DND-41 (cell line): ENCODE measurements around the gene KRT84.
A peak's percentile ranks its signal among the peaks of the same experiment; 100 is the strongest.

Source experiments
- ATAC-seq: fragments of 200-7000 bp; cut with Tn5 transposase; 3 replicates; pipeline ENCODE4 v1.9.1; 2021; ENCODE audit warnings: low read depth; ENCODE audit not compliant: insufficient read depth
- DNase-seq: peaks from one replicate; pipeline ENCODE4 v3.0.0-alpha.2; 2020
- H2AFZ ChIP-seq: 2 replicates; pipeline ENCODE4 v1.6.0; 2012; ENCODE audit warnings: low read depth, low read length
- H3K27ac ChIP-seq: 2 replicates; pipeline ENCODE4 v1.5.1; 2012; ENCODE audit warnings: low read length, inconsistent platforms
- H3K27me3 ChIP-seq: fragments of 200-600 bp; sonication (generic); 2 replicates; pipeline ENCODE4 v1.6.0; 2012; ENCODE audit warnings: low read length, mild to moderate bottlenecking, inconsistent platforms; ENCODE audit not compliant: insufficient read depth, poor library complexity
- H3K36me3 ChIP-seq: 2 replicates; pipeline ENCODE4 v1.5.1; 2012; ENCODE audit warnings: low read length, inconsistent platforms; ENCODE audit not compliant: insufficient read depth
- H3K4me1 ChIP-seq: 2 replicates; pipeline ENCODE4 v1.5.1; 2012; ENCODE audit warnings: mild to moderate bottlenecking, low read length; ENCODE audit not compliant: insufficient read depth
- H3K4me2 ChIP-seq: 2 replicates; pipeline ENCODE4 v1.6.0; 2012; ENCODE audit warnings: mild to moderate bottlenecking, moderate library complexity, low read length, inconsistent platforms; ENCODE audit not compliant: insufficient read depth
- H3K4me3 ChIP-seq, 2 experiments: fragments of 200-600 bp in 1 of 2; shearing (Covaris generic) in 1 of 2; 2 replicates each; pipeline ENCODE4 v1.5.1; 2012 to 2016; ENCODE audit warnings: inconsistent platforms in 2 of 2, low read length in 2 of 2, mild to moderate bottlenecking in 2 of 2, low read depth in 1 of 2, moderate library complexity in 1 of 2
- H3K79me2 ChIP-seq: 2 replicates; pipeline ENCODE4 v1.6.0; 2012; ENCODE audit warnings: low read length, inconsistent platforms; ENCODE audit not compliant: insufficient read depth
- H3K9ac ChIP-seq: 2 replicates; pipeline ENCODE4 v1.6.0; 2012; ENCODE audit warnings: low read depth, mild to moderate bottlenecking, inconsistent platforms, low read length, moderate library complexity
- H3K9me3 ChIP-seq: 2 replicates; pipeline ENCODE4 v1.5.1; 2012; ENCODE audit warnings: low read length, moderate library complexity, mild to moderate bottlenecking, inconsistent platforms; ENCODE audit not compliant: insufficient read depth, severe bottlenecking
- H4K20me1 ChIP-seq: 2 replicates; pipeline ENCODE4 v1.6.0; 2012; ENCODE audit warnings: low read length; ENCODE audit not compliant: insufficient read depth
- EZH2 ChIP-seq: IDR thresholded peaks from 3 replicates; pipeline ENCODE4 v1.6.1; 2012; ENCODE audit warnings: borderline replicate concordance, low read depth, mild to moderate bottlenecking, moderate library complexity, low read length, inconsistent platforms; ENCODE audit not compliant: severe bottlenecking
- TF ChIP-seq, protein P1 (sequence below): IDR thresholded peaks from 2 replicates; pipeline ENCODE4 v1.5.1; 2012; ENCODE audit warnings: borderline replicate concordance, low read length, moderate library complexity, mild to moderate bottlenecking; ENCODE audit not compliant: poor library complexity, severe bottlenecking; ENCODE audit errors: extremely low read depth

Gene KRT84

DNA sequence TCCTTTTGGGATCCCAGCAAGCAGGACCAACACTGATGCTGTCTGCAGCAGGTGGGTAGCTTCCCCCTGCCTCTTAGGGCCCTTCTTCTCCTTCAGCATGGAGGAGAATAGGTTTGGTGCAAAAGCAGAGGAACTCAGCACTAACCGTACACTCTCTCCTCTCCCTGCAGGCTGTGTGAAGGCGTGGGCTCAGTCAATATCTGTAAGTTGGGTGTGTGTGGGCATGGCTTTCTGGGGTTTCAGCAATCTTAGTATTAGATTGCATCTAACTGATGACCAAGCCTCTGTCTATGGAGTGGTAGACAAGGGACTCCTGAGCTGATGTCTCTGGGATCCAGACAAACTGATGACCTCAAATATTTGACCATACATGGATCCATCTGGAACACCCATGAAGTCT is 32.5 kb downstream of the KRT84 start:
- DNase-seq (no peak), ATAC-seq (no peak)
- H3K4me1 ChIP-seq, result peaks cover 7% of the 10 kb centered on the region; the same call in 1 of the 2 replicates
- no peaks in the 10 kb centered on the region for H3K79me2 ChIP-seq
- H2AFZ ChIP-seq, result no peak overlapping the region
- peaks cover 3% of the 10 kb centered on the region; the same call in 1 of the 2 replicates for H4K20me1 ChIP-seq
- H3K4me2 ChIP-seq, result no peak overlapping the region
- H3K27ac ChIP-seq, result no peak overlapping the region
- H3K27me3 ChIP-seq, result peaks cover 15% of the 10 kb centered on the region
- H3K4me3 ChIP-seq, result no peak overlapping the region
- no peaks in the 10 kb centered on the region for H3K9me3 ChIP-seq
- H3K9ac ChIP-seq, result no peak overlapping the region
- no peaks in the 10 kb centered on the region for H3K36me3 ChIP-seq
- TF ChIP-seq, protein P1, sequence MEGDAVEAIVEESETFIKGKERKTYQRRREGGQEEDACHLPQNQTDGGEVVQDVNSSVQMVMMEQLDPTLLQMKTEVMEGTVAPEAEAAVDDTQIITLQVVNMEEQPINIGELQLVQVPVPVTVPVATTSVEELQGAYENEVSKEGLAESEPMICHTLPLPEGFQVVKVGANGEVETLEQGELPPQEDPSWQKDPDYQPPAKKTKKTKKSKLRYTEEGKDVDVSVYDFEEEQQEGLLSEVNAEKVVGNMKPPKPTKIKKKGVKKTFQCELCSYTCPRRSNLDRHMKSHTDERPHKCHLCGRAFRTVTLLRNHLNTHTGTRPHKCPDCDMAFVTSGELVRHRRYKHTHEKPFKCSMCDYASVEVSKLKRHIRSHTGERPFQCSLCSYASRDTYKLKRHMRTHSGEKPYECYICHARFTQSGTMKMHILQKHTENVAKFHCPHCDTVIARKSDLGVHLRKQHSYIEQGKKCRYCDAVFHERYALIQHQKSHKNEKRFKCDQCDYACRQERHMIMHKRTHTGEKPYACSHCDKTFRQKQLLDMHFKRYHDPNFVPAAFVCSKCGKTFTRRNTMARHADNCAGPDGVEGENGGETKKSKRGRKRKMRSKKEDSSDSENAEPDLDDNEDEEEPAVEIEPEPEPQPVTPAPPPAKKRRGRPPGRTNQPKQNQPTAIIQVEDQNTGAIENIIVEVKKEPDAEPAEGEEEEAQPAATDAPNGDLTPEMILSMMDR, result no peak
- TF ChIP-seq EZH2, result no peak

DNA sequence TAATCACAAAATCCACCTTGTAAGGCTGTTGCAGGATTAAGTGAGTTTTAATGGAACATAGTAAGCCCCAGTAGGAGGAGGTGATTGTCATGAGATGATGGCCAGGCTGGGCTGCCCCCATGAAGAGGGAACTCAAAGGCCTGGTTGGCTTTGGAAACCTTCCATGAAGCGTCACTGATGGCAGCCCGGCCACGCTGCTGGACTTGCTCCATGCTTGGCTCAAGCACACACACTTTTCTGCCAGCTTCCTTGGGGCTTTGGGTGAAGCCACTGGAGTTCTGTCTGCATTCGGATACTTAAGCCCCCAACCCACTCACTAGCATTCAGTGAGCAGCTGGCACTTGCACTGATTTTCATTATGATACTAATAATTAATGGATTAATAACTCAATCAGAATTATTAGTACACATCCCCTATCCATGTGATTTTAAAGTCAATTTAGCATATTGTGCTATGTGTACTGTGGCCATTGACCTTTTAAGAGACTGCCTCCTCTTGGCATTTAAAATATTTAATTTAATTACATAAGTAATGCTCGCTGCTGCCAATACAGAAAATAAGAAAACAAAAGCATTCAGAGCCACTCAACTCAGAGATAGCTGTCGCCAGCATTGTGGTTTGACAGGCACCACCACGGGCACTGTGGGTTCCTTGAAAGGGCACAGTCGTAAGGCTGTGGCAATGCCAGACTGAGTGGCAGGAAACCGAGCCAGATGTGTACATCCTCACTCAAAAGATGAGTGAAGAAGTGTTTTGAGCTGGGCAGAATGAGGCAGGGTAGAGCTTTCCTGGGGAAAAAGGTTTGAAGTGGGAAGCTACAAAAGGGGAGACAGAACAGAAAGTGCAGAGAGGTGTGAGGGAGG is 34.0 kb downstream of the KRT84 start:
- H3K27me3 ChIP-seq, result peaks cover 17% of the 10 kb centered on the region
- H3K36me3 ChIP-seq, result no peaks in the 10 kb centered on the region
- TF ChIP-seq, protein P1, result no peak
- no peak for TF ChIP-seq EZH2
- ATAC-seq (peak; percentile 99), DNase-seq (peak; percentile 60)
- H3K4me2 ChIP-seq, result no peak overlapping the region
- no peaks in the 10 kb centered on the region for H3K9me3 ChIP-seq
- H4K20me1 ChIP-seq, result peaks cover 3% of the 10 kb centered on the region; the same call in 1 of the 2 replicates
- H3K4me1 ChIP-seq, result peaks cover 7% of the 10 kb centered on the region; the same call in 1 of the 2 replicates
- no peak overlapping the region for H3K4me3 ChIP-seq
- no peak overlapping the region for H3K9ac ChIP-seq
- H3K79me2 ChIP-seq, result no peaks in the 10 kb centered on the region
- no peak overlapping the region for H2AFZ ChIP-seq
- no peak overlapping the region for H3K27ac ChIP-seq

DNA sequence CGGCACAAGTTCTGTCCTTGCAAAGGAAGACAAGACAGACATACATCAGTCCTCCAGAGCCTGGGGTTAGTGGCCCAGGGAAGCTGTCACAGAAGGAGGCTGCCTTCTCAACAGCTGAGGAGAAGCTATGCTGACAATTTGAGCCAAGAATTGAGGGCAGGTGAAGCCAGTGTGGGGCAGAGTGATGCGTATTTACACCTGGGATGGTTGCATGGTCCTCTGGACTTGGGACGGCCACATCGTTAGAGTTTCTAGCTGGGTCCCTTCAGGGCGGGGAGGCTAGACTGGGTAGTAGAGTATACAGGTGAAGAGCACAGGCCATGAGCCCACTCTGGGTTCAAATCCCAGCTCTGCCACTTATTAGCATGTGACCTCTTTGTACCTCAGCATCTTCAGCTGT is 34.7 kb downstream of the KRT84 start:
- no peak overlapping the region for H2AFZ ChIP-seq

More for the DNA sequence above, 34.7 kb downstream of the KRT84 start:
- ATAC-seq, result no peak
- no peak overlapping the region for H3K27ac ChIP-seq
- peaks cover 3% of the 10 kb centered on the region; the same call in 1 of the 2 replicates for H4K20me1 ChIP-seq
- TF ChIP-seq EZH2, result no peak
- TF ChIP-seq, protein P1, result no peak
- H3K79me2 ChIP-seq, result no peaks in the 10 kb centered on the region
- no peaks in the 10 kb centered on the region for H3K36me3 ChIP-seq
- DNase-seq, result no peak
- H3K9me3 ChIP-seq, result no peaks in the 10 kb centered on the region
- no peak overlapping the region for H3K4me2 ChIP-seq
- H3K4me1 ChIP-seq, result peaks cover 7% of the 10 kb centered on the region; the same call in 1 of the 2 replicates
- H3K4me3 ChIP-seq, result no peak overlapping the region
- peaks cover 17% of the 10 kb centered on the region for H3K27me3 ChIP-seq
- H3K9ac ChIP-seq, result no peak overlapping the region
